IMR-90 (cell line): ENCODE data around the gene UACA. TPM values are rescaled to one million over a fixed set of nuclear protein-coding genes. Genes with fewer than 3 reads are reported as not detected.

ENCODE experiments used
- ATAC-seq: fragments of 200-7000 bp; cut with Tn5 transposase; 2 replicates; pipeline ENCODE4 v1.9.1; 2020; ENCODE audit warnings: low read depth, mild to moderate bottlenecking, moderate library complexity
- BruUV-seq: library from RNA; stranded (reverse); fragments of 400-500 nt; replicated peaks from 2 replicates; lab custom pipeline; 2021; lab: Mats Ljungman, UMichigan
- CTCF ChIA-PET: fragments of 300-600 bp; formaldehyde crosslinking; extraction: SDS; loops from one replicate; lab custom pipeline; 2021; ENCODE audit warnings: antibody characterized with exemption; lab: Yijun Ruan, JAX
- POLR2A ChIA-PET: fragments of 300-600 bp; sonication (Branson Sonifier 250); formaldehyde crosslinking; loops from one replicate; lab custom pipeline; 2022; ENCODE audit warnings: antibody characterized with exemption; ENCODE audit not compliant: unreplicated experiment; lab: Charles Lee
- DNase-seq: peaks from one replicate; pipeline ENCODE4 v3.0.0; 2013
- H2AFZ ChIP-seq: replicated peaks from 2 replicates; pipeline ENCODE3; 2013; ENCODE audit warnings: low read length, mild to moderate bottlenecking; ENCODE audit not compliant: poor library complexity
- H2AK5ac ChIP-seq: 2 replicates; pipeline ENCODE4 v1.6.1; 2013; ENCODE audit warnings: low read depth, low read length, inconsistent platforms
- H2AK9ac ChIP-seq: replicated peaks from 2 replicates; pipeline ENCODE3; 2013; ENCODE audit warnings: mild to moderate bottlenecking, low read depth, low read length, moderate library complexity; ENCODE audit not compliant: poor library complexity
- H2BK120ac ChIP-seq: 2 replicates; pipeline ENCODE4 v1.6.1; 2013; ENCODE audit warnings: low read depth, low read length, inconsistent platforms
- H2BK15ac ChIP-seq: 3 replicates; pipeline ENCODE4 v1.6.1; 2013; ENCODE audit warnings: low read depth, low read length, inconsistent platforms
- H2BK20ac ChIP-seq: 2 replicates; pipeline ENCODE4 v1.6.1; 2013; ENCODE audit warnings: low read depth, mild to moderate bottlenecking, inconsistent platforms, low read length, moderate library complexity
- H2BK5ac ChIP-seq: 2 replicates; pipeline ENCODE4 v1.6.1; 2013; ENCODE audit warnings: mild to moderate bottlenecking, low read depth, low read length, inconsistent platforms; ENCODE audit not compliant: poor library complexity, severe bottlenecking
- H3K14ac ChIP-seq: replicated peaks from 2 replicates; pipeline ENCODE4 v1.6.1; 2013; ENCODE audit warnings: low read depth, low read length, inconsistent platforms
- H3K18ac ChIP-seq: 2 replicates; pipeline ENCODE4 v1.6.1; 2013; ENCODE audit warnings: low read depth, low read length, control low read depth
- H3K23ac ChIP-seq: 2 replicates; pipeline ENCODE4 v1.6.1; 2013; ENCODE audit warnings: low read depth, low read length, inconsistent platforms
- H3K27ac ChIP-seq: 2 replicates; pipeline ENCODE4 v1.5.1; 2013; ENCODE audit warnings: mild to moderate bottlenecking, control low read depth, low read length; ENCODE audit not compliant: insufficient read depth
- H3K27me3 ChIP-seq: 2 replicates; pipeline ENCODE4 v1.6.1; 2013; ENCODE audit warnings: low read length; ENCODE audit not compliant: control insufficient read depth, insufficient read depth
- H3K36me3 ChIP-seq: 2 replicates; pipeline ENCODE4 v1.6.1; 2013; ENCODE audit warnings: low read length, mixed read lengths; ENCODE audit not compliant: control insufficient read depth, insufficient read depth
- H3K4ac ChIP-seq: 2 replicates; pipeline ENCODE4 v1.6.1; 2013; ENCODE audit warnings: low read depth, low read length, inconsistent platforms
- H3K4me1 ChIP-seq: 2 replicates; pipeline ENCODE4 v1.6.1; 2013; ENCODE audit warnings: low read length, mixed read lengths; ENCODE audit not compliant: control insufficient read depth, insufficient read depth
- H3K4me2 ChIP-seq: 2 replicates; pipeline ENCODE4 v1.6.1; 2013; ENCODE audit warnings: low read depth, mild to moderate bottlenecking, control low read depth, low read length, moderate library complexity
- H3K4me3 ChIP-seq: 2 replicates; pipeline ENCODE4 v1.5.1; 2013; ENCODE audit warnings: low read depth, mild to moderate bottlenecking, control low read depth, low read length, moderate library complexity; ENCODE audit not compliant: insufficient read depth
- H3K56ac ChIP-seq: 2 replicates; pipeline ENCODE4 v1.6.1; 2013; ENCODE audit warnings: low read length, inconsistent platforms; ENCODE audit not compliant: insufficient read depth; ENCODE audit errors: extremely low read depth
- H3K79me1 ChIP-seq, 2 experiments: 2 replicates each; pipeline ENCODE4 v1.6.1; 2013; ENCODE audit warnings: low read length in 2 of 2, inconsistent platforms in 1 of 2, low read depth in 1 of 2
- H3K9ac ChIP-seq: 2 replicates; pipeline ENCODE4 v1.6.1; 2013; ENCODE audit warnings: low read depth, low read length, control low read depth
- H3K9me1 ChIP-seq: 2 replicates; pipeline ENCODE4 v1.6.1; 2013; ENCODE audit warnings: low read length, inconsistent platforms; ENCODE audit not compliant: insufficient read depth
- H3K9me3 ChIP-seq: 2 replicates; pipeline ENCODE4 v1.6.1; 2013; ENCODE audit warnings: low read length; ENCODE audit not compliant: control insufficient read depth, insufficient read depth
- H4K20me1 ChIP-seq: 2 replicates; pipeline ENCODE4 v1.6.1; 2013; ENCODE audit warnings: low read length, inconsistent platforms; ENCODE audit not compliant: insufficient read depth
- H4K5ac ChIP-seq: 2 replicates; pipeline ENCODE4 v1.6.1; 2013; ENCODE audit warnings: mild to moderate bottlenecking, low read depth, low read length, control low read depth
- H4K8ac ChIP-seq, 2 experiments: 2 replicates each; pipeline ENCODE4 v1.6.1; 2013; ENCODE audit warnings: low read depth in 2 of 2, low read length in 2 of 2, control low read depth in 1 of 2, inconsistent platforms in 1 of 2
- H4K91ac ChIP-seq: 2 replicates; pipeline ENCODE4 v1.6.1; 2013; ENCODE audit warnings: low read depth, low read length, inconsistent platforms; ENCODE audit not compliant: insufficient read depth
- BHLHE40 ChIP-seq: fragments of 150-350 bp; IDR thresholded peaks from 2 replicates; pipeline ENCODE4 v1.6.1; 2016; ENCODE audit warnings: mild to moderate bottlenecking, low read depth, low read length
- CEBPB ChIP-seq: IDR thresholded peaks from 2 replicates; pipeline ENCODE4 v1.6.1; 2012; ENCODE audit warnings: low read depth, low read length, improper control_type of control experiment
- CHD1 ChIP-seq: IDR thresholded peaks from 2 replicates; pipeline ENCODE4 v1.6.1; 2012; ENCODE audit warnings: low read depth, low read length, improper control_type of control experiment
- FOS ChIP-seq: fragments of 150-350 bp; IDR thresholded peaks from 2 replicates; pipeline ENCODE4 v1.6.1; 2016; ENCODE audit warnings: low read depth, low read length
- MAFK ChIP-seq: IDR thresholded peaks from 2 replicates; pipeline ENCODE4 v1.6.1; 2012; ENCODE audit warnings: low read depth, low read length, improper control_type of control experiment
- MAZ ChIP-seq: IDR thresholded peaks from 2 replicates; pipeline ENCODE4 v1.6.1; 2012; ENCODE audit warnings: low read depth, mild to moderate bottlenecking, low read length, improper control_type of control experiment, moderate library complexity, borderline replicate concordance
- MXI1 ChIP-seq: IDR thresholded peaks from 2 replicates; pipeline ENCODE4 v1.6.1; 2012; ENCODE audit warnings: low read depth, mild to moderate bottlenecking, low read length, moderate library complexity, borderline replicate concordance
- NFE2L2 ChIP-seq: fragments of 150-350 bp; IDR thresholded peaks from 2 replicates; pipeline ENCODE4 v1.6.1; 2016; ENCODE audit warnings: low read depth, mild to moderate bottlenecking, low read length
- POLR2A ChIP-seq: IDR thresholded peaks from 2 replicates; pipeline ENCODE4 v1.6.1; 2012; ENCODE audit warnings: mild to moderate bottlenecking, low read depth, low read length
- RAD21 ChIP-seq: IDR thresholded peaks from 2 replicates; pipeline ENCODE4 v1.6.1; 2012; ENCODE audit warnings: low read length, improper control_type of control experiment
- RCOR1 ChIP-seq: IDR thresholded peaks from 2 replicates; pipeline ENCODE4 v1.6.1; 2012; ENCODE audit warnings: mild to moderate bottlenecking, low read length, improper control_type of control experiment; ENCODE audit not compliant: insufficient replicate concordance
- RFX5 ChIP-seq: IDR thresholded peaks from 2 replicates; pipeline ENCODE4 v1.8.0; 2012; ENCODE audit warnings: low read depth, mild to moderate bottlenecking, low read length, moderate library complexity
- SMC3 ChIP-seq: fragments of 150-350 bp; IDR thresholded peaks from 2 replicates; pipeline ENCODE4 v1.6.1; 2016; ENCODE audit warnings: low read depth, mild to moderate bottlenecking, antibody characterized with exemption, low read length, moderate library complexity
- USF2 ChIP-seq: fragments of 150-350 bp; IDR thresholded peaks from 2 replicates; pipeline ENCODE4 v1.6.1; 2017; ENCODE audit warnings: mild to moderate bottlenecking, antibody characterized with exemption, low read length, low read depth
- WGBS, 2 experiments: methylation state at CpG; one replicate each; pipeline versions ENCODE4 v1.1.5 to v1.1.7; 2013; ENCODE audit warnings: missing lambda C conversion rate in 2 of 2; ENCODE audit not compliant: insufficient read length in 1 of 2; ENCODE audit errors: extremely low coverage in 2 of 2; 5-methylcytosine and 5-hydroxymethylcytosine counted together
- dilution Hi-C: fragments of 300-500 bp; cut with HindIII; formaldehyde crosslinking; loops from one replicate; pipeline ENCODE4 v1.14.3; 2018; ENCODE audit warnings: low sequenced_read_pairs; ENCODE audit not compliant: unreplicated experiment
- in situ Hi-C: fragments of 300-500 bp; cut with MboI; formaldehyde crosslinking; loops from 3 replicates; pipeline ENCODE4 v1.14.3; 2019; ENCODE audit warnings: low sequenced_read_pairs, inconsistent platforms, mixed read lengths
- intact Hi-C: fragments of 100-400 bp; cut with micrococcal nuclease; formaldehyde crosslinking; loops from 2 replicates; pipeline ENCODE4 v1.10.0; 2022
- polyA plus RNA-seq, 3 experiments: library from polyadenylated mRNA; depleted of rRNA; stranded (reverse); fragments of >200 nt; gene quantifications; 2 replicates each; pipeline ENCODE4 v1.2.3, GENCODE V29; 2012; ENCODE audit warnings: low replicate concordance in 1 of 3
- total RNA-seq: library from RNA; depleted of rRNA; stranded (reverse); fragments of >200 nt; gene quantifications from 2 replicates; pipeline ENCODE4 v1.2.3, GENCODE V29; 2012
- TF ChIP-seq, protein P1 (sequence below): conservative IDR thresholded peaks from 2 replicates; pipeline ENCODE4 v1.5.1; 2012; ENCODE audit warnings: mild to moderate bottlenecking, low read depth, low read length, improper control_type of control experiment
- TF ChIP-seq, protein P2 (sequence below): fragments of 150-350 bp; IDR thresholded peaks from 2 replicates; pipeline ENCODE4 v1.6.1; 2016; ENCODE audit warnings: low read depth, mild to moderate bottlenecking, low read length, moderate library complexity, borderline replicate concordance

The UACA gene
- total and polyA plus RNA-seq, 2 of the 4 experiments (the other 2 are of a cell fraction): 156 to 507 TPM

GRCh38 chr15:70628549-70628896 lies 134.8 kb downstream of the UACA start:
- peaks cover 0 to 4% of the 10 kb centered on the region in 2 experiments; a peak in 1 of 4 replicates for H3K79me1 ChIP-seq
- H3K23ac ChIP-seq: no peak overlapping the region
- no peak overlapping the region for H3K4me3 ChIP-seq
- no TSS peak for BruUV-seq
- POLR2A ChIA-PET: no interaction called here
- 0 out of 2 replicates have a peak, but pooled peaks cover 2% of the 10 kb centered on the region for H3K9me3 ChIP-seq
- H3K27me3 ChIP-seq: no peaks in the 10 kb centered on the region
- H2AFZ ChIP-seq: no peak overlapping the region
- H4K8ac ChIP-seq: no peak overlapping the region
- TF ChIP-seq FOS: no peak
- TF ChIP-seq RCOR1: no peak
- no peak for TF ChIP-seq CHD1
- TF ChIP-seq, protein P1, sequence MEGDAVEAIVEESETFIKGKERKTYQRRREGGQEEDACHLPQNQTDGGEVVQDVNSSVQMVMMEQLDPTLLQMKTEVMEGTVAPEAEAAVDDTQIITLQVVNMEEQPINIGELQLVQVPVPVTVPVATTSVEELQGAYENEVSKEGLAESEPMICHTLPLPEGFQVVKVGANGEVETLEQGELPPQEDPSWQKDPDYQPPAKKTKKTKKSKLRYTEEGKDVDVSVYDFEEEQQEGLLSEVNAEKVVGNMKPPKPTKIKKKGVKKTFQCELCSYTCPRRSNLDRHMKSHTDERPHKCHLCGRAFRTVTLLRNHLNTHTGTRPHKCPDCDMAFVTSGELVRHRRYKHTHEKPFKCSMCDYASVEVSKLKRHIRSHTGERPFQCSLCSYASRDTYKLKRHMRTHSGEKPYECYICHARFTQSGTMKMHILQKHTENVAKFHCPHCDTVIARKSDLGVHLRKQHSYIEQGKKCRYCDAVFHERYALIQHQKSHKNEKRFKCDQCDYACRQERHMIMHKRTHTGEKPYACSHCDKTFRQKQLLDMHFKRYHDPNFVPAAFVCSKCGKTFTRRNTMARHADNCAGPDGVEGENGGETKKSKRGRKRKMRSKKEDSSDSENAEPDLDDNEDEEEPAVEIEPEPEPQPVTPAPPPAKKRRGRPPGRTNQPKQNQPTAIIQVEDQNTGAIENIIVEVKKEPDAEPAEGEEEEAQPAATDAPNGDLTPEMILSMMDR: no peak
- TF ChIP-seq POLR2A: no peak
- no peak for TF ChIP-seq USF2
- no peak for TF ChIP-seq MAZ
- TF ChIP-seq MXI1: no peak
- TF ChIP-seq, protein P2, sequence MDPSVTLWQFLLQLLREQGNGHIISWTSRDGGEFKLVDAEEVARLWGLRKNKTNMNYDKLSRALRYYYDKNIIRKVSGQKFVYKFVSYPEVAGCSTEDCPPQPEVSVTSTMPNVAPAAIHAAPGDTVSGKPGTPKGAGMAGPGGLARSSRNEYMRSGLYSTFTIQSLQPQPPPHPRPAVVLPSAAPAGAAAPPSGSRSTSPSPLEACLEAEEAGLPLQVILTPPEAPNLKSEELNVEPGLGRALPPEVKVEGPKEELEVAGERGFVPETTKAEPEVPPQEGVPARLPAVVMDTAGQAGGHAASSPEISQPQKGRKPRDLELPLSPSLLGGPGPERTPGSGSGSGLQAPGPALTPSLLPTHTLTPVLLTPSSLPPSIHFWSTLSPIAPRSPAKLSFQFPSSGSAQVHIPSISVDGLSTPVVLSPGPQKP: no peak
- TF ChIP-seq CEBPB: no peak
- no peak for TF ChIP-seq BHLHE40
- TF ChIP-seq RFX5: no peak
- TF ChIP-seq NFE2L2: no peak
- TF ChIP-seq MAFK: no peak
- TF ChIP-seq RAD21: no peak
- TF ChIP-seq SMC3: no peak
- no peaks in the 10 kb centered on the region for H3K36me3 ChIP-seq
- no peak overlapping the region for H3K27ac ChIP-seq
- dilution Hi-C loops: no loop called here
- H2BK5ac ChIP-seq: no peak overlapping the region
- in situ Hi-C loops: no loop called here
- no peak overlapping the region for H4K5ac ChIP-seq
- H4K91ac ChIP-seq: no peak overlapping the region
- H3K4me2 ChIP-seq: no peak overlapping the region
- H2BK120ac ChIP-seq: no peak overlapping the region
- H4K20me1 ChIP-seq: no peaks in the 10 kb centered on the region
- H3K9me1 ChIP-seq: peaks cover 9% of the 10 kb centered on the region
- H3K9ac ChIP-seq: no peak overlapping the region
- H2BK20ac ChIP-seq: no peak overlapping the region
- H3K4ac ChIP-seq: no peak overlapping the region
- DNase-seq (no peak), ATAC-seq (no peak)
- CTCF ChIA-PET: no interaction called here
- no peak overlapping the region for H3K18ac ChIP-seq
- H2AK9ac ChIP-seq: no peak overlapping the region
- intact Hi-C loops: no loop called here
- no peak overlapping the region for H2AK5ac ChIP-seq
- 83% methylated on average over 3 of the region's 8 CpGs; no CpG with 5 or more reads in 1 of the 2 experiments for WGBS, 2 experiments
- H3K4me1 ChIP-seq: peaks cover 2% of the 10 kb centered on the region; the same call in 1 of the 2 replicates
- no peak overlapping the region; the same call in 1 of the 2 replicates for H3K14ac ChIP-seq
- no peak overlapping the region for H3K56ac ChIP-seq
- H2BK15ac ChIP-seq: no peak overlapping the region
